ENCODE data around the gene PXMP4.

DNA sequence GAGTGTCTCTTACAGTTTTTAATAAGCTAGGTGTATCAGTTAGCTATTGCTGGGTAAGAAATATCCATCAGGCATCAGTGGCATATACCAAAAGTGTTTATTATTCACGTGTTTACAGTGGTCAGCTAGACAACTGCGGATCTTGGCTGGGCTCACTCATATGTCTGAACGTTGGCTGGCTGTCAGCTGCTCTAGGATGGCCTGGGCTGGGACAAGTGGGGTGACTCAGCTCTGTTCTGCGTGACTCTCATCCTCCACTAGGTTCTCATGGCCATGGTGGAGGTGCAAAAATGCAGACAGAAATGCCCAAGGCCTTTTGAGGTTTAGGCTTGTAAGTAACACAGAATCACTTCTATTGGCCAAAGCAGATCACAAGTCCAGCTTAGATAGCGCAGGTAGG lies 33.7 kb upstream of the PXMP4 start:
- TF ChIP-seq, protein P1, sequence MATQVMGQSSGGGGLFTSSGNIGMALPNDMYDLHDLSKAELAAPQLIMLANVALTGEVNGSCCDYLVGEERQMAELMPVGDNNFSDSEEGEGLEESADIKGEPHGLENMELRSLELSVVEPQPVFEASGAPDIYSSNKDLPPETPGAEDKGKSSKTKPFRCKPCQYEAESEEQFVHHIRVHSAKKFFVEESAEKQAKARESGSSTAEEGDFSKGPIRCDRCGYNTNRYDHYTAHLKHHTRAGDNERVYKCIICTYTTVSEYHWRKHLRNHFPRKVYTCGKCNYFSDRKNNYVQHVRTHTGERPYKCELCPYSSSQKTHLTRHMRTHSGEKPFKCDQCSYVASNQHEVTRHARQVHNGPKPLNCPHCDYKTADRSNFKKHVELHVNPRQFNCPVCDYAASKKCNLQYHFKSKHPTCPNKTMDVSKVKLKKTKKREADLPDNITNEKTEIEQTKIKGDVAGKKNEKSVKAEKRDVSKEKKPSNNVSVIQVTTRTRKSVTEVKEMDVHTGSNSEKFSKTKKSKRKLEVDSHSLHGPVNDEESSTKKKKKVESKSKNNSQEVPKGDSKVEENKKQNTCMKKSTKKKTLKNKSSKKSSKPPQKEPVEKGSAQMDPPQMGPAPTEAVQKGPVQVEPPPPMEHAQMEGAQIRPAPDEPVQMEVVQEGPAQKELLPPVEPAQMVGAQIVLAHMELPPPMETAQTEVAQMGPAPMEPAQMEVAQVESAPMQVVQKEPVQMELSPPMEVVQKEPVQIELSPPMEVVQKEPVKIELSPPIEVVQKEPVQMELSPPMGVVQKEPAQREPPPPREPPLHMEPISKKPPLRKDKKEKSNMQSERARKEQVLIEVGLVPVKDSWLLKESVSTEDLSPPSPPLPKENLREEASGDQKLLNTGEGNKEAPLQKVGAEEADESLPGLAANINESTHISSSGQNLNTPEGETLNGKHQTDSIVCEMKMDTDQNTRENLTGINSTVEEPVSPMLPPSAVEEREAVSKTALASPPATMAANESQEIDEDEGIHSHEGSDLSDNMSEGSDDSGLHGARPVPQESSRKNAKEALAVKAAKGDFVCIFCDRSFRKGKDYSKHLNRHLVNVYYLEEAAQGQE (IDR thresholded peaks at IDR 0.05; ENCODE audit: insufficient read depth in 1 of 2, low read depth in 2 of 2, low read length in 2 of 2), result no peak
- no peak for TF ChIP-seq POLR2AphosphoS5 (IDR thresholded peaks at IDR 0.05; ENCODE audit: low read depth, low read length)

Measured in PFSK-1 (cell line).